Mesenteric fat pad (tissue), 1 donor: ENCODE measurements around the gene ERBB3. TPM values are rescaled to one million over a fixed set of nuclear protein-coding genes. Genes with fewer than 3 reads are reported as not detected.

Source experiments
- DNase-seq: peaks from one replicate; pipeline ENCODE4 v3.0.0-alpha.2; 2020; ENCODE audit warnings: low spot score
- total RNA-seq: library from RNA; stranded (reverse); fragmentation: NEBNext Ultra II Directional; extraction: Animal tissue kit (Norgen Biotek cat#: 25700); gene quantifications from one replicate; pipeline ENCODE4 v1.2.1, GENCODE V29; 2021
- donor health status: DM: yes; HTN: yes; CAD: no.

ERBB3 gene
- total RNA-seq, 1 donor from 2014 or later: 1.9 TPM

GRCh38 chr12:56078931-56079722 is 838 bp upstream of the ERBB3 start:
- peak; percentile 96 for DNase-seq

- no peak for DNase-seq
Observed at GRCh38 chr12:56080556-56081138, 682 bp downstream of the ERBB3 start.

DNA sequence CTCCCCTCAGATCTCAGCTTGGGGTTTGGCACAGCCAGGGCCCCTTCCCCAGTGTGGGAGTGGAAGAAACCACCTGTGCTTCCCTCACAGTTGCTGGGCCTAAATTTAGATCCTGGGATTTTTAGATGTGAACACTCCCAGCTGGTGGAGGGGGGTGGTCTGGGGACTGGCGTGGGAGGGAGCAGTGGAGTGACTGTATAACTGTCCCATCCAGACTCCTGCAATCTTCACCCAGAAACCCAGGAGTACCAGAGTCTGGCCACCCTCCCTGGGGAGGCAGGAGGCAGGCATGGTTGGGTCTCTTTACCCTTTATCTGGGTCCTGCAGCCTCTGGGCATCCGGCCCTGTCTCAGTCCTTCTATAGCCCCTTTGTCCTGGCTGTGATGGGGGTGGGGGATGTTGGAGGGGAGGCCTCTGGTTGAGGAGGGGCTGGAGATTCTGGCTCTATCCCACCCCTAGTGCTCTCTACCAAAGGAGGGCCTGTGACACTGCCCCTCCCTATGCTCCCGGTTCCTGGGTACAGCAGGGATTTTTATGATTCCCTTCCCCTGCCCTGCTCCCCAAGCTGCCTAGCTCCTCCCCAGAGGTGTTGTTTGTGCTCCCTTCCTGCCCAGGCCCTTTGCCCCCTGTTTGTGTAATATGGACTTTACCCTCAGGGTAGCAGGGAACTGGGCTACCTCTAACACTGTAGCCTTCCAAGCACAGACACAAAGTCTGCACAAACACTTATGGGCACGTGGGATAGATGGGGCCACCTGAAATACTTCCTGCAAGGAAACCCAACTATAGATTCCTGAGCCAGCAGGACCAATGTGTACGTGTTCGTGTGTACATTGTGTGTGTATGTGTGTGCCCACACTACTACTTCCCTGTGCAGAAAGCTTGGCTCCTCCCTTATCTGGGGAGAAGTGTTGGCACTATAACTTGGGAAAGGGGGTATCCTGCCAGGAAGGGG is 1.7 kb downstream of the ERBB3 start:
- no peak for DNase-seq

DNA sequence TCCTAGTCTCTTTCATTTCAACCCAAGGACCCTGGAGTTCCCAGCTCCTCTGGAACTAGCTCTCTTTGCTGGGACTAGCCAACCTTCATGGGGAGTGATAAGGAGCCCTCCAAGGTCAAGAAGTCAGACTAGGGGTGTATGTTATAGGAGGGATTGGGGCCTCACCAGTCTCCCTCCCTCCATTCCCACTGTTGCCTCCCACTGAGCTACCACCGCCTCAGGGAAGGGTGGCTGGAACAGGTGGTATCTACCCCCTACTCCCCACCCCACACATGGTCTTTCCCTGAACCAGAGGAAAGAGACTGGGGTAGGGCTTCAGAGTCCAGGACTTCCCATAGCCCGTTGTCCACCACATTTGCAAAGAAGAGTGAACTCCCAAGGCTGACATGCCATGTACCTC is 2.4 kb downstream of the ERBB3 start:
- no peak for DNase-seq

DNA sequence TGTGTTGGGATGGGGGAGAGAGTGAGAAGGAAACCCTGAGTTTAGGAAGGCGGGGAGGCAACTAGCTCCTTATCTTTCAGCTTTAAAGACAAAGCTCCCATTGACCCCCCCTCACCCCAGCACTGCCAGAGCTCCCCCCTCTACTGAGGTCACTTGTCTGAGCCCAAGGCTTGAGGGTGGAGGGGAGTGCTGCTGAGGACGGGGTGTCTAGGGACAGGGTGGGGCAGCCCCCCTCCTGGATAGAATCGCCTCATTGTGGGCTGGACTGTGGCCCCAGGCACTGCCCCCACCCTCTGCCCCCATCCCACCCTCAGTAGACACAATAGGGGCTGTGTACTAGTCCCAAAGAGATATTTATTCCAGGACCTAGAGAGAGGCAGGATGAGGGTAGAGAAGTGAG is 3.0 kb downstream of the ERBB3 start:
- DNase-seq: no peak

GRCh38 chr12:56084958-56085543 is 5.1 kb downstream of the ERBB3 start:
- no peak for DNase-seq

- DNase-seq: no peak
Observed at GRCh38 chr12:56086096-56086495, 6.1 kb downstream of the ERBB3 start.

DNA sequence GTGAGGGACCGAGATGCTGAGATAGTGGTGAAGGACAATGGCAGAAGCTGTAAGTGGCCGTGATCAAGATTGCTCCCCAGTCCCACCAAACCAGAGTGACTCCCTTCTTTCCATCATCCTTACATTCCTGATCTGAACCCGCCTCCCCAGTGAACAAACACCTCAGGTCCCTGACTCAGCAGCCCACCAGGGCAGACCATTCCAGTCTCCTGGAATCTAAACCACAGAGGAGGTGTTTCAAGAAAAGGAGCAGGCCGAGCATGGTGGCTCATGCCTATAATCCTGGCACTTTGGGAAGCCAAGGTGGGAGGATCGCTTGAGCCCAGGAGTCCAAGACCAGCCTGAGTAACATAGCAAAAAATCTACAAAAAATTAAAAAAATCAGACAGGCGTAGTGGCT is 6.6 kb downstream of the ERBB3 start:
- no peak for DNase-seq

DNA sequence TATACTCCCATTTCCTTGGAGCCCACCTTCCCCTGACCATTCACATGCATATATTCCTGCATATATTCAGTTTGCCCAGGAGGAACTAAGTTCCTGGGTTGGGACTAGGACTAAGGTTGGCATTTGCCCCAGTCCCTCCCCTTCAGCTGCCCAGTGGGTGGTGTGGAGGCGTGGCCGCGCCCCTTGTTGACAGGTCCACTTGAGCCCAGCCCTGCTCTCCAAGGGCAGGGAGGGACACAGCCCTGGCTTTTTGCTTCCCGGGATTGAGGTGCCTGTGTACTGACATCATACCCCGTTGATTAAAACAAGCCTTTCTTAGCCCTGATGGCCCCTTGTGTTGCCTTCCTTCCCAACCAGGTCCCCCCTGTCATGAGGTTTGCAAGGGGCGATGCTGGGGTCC is 7.3 kb downstream of the ERBB3 start:
- no peak for DNase-seq

GRCh38 chr12:56097738-56098137 is 17.8 kb downstream of the ERBB3 start:
- DNase-seq: no peak

DNA sequence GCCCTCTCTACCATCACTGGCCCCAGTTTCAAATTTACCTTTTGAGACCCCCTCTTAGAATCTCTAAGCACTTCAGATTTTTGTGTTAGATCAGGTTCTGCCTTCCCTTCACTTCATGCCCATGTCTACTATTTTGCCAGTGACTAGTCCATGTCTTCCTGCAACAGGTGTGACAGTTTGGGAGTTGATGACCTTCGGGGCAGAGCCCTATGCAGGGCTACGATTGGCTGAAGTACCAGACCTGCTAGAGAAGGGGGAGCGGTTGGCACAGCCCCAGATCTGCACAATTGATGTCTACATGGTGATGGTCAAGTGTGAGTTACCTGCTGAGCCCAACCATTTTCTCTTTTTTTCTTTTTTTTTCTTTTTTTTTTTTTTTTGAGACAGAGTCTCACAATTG is 18.6 kb downstream of the ERBB3 start:
- DNase-seq: no peak

DNA sequence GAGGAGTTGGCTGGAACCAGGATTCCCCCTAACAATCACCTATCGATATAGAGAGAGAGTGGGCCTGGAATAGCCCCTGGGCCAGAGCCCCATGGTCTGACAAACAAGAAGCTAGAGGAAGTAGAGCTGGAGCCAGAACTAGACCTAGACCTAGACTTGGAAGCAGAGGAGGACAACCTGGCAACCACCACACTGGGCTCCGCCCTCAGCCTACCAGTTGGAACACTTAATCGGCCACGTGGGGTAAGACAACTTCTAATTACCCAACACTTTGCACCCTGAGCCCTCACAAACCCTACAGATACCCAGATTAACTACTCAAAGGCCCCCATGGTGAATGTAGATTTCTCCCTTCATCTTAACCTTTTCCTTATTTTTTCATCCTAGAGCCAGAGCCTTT is 19.8 kb downstream of the ERBB3 start:
- no peak for DNase-seq

DNA sequence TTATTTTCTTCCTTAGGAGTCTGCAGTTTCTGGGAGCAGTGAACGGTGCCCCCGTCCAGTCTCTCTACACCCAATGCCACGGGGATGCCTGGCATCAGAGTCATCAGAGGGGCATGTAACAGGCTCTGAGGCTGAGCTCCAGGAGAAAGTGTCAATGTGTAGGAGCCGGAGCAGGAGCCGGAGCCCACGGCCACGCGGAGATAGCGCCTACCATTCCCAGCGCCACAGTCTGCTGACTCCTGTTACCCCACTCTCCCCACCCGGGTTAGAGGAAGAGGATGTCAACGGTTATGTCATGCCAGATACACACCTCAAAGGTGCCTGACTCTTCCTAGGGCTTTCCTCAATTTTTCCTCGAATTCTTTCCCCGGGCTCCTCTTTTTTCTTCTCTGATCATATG is 21.1 kb downstream of the ERBB3 start:
- DNase-seq: no peak

DNA sequence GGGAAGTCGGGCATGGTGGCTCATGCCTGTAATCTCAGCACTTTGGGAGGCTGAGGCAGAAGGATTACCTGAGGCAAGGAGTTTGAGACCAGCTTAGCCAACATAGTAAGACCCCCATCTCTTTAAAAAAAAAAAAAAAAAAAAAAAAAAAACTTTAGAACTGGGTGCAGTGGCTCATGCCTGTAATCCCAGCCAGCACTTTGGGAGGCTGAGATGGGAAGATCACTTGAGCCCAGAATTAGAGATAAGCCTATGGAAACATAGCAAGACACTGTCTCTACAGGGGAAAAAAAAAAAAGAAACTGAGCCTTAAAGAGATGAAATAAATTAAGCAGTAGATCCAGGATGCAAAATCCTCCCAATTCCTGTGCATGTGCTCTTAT is 22.7 kb downstream of the ERBB3 start:
- DNase-seq: no peak

DNA sequence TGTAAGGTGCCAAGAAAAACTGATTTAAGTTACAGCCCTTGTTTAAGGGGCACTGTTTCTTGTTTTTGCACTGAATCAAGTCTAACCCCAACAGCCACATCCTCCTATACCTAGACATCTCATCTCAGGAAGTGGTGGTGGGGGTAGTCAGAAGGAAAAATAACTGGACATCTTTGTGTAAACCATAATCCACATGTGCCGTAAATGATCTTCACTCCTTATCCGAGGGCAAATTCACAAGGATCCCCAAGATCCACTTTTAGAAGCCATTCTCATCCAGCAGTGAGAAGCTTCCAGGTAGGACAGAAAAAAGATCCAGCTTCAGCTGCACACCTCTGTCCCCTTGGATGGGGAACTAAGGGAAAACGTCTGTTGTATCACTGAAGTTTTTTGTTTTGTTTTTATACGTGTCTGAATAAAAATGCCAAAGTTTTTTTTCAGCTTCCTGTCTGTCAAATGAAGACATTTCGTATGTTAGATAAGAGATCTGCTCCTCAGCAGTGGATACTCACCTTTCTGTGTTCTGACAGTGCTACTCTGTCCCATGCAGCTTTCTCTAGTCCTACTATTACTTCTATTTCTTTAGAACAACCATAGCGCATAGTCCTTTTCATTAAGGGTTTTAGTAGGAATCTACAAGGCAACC is 23.2 kb downstream of the ERBB3 start:
- DNase-seq: no peak

- DNase-seq: no peak
Observed at GRCh38 chr12:56103823-56104108, 23.8 kb downstream of the ERBB3 start.

DNA sequence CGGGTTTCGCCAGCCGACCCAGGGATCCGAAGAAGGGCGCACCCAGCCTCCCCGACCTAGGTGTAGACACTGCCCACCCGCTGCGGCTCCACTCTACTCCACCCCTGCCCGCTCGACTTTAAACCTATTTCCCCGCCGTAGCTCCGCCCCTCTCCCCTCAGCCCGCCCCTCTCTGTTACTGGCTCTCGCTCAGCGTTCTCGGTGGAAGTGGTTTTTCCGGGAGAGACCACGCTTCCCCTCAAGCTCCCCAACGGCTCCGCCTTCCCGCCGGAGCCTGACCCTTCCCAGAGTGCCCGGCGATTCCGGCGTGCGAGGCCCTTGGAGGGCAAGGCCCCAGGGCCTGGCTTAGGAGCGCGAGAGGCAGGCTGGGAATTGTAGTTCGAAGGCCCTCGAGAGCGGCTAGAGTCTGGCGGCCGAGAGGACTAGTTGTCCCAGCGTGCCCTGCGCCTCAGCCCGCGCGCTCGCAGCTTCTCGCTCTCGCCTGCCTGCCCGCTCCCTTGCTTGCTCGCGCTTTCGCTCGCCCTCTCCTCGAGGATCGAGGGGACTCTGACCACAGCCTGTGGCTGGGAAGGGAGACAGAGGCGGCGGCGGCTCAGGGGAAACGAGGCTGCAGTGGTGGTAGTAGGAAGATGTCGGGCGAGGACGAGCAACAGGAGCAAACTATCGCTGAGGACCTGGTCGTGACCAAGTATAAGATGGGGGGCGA is 24.3 kb downstream of the ERBB3 start, which contains the start of gene PA2G4:
Gene PA2G4, plus strand, starts transcription at position 451 of the 706 bp plus-strand sequence. Its CDS starts 179 bp downstream, at position 630.
- DNase-seq: peak; percentile 99

DNA sequence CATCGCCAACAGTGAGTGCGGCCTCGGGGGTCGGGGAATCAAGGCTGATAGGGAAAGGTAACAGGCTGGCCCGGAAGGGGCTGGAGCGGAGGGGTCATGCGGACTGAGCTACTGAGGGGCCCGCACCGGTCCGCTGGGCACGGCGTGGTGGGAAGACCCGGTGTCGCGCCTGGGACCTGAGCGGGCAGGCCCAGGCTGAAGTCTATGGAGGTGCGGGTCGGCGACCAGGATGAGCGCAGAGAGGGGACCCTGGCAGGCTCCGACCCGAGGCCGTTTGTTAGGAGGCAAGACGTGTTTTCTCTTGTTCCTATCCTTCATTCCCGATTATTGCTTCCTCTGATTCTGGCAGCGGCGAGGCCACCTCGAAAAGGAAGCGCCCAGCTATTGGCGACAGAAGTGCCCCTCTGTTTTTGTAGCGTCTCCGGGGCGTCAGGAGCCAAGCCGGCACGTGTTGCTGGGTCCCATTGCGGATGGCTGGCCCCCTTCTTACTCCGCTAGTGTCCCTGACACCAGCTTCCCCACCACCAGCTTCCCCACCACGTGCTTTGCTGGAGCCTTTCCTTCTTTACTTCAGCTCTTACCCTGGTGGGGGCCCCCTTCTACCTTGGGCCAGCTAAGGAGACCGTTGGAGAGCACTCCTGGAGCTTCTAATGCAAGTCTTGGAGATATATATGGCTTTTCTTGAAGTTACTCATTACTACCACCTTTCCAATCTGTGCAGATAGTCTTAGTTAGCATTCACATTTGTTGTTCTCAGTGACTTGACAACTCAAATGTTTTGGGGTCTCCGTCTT is 25.0 kb downstream of the ERBB3 start:
- DNase-seq: no peak

DNA sequence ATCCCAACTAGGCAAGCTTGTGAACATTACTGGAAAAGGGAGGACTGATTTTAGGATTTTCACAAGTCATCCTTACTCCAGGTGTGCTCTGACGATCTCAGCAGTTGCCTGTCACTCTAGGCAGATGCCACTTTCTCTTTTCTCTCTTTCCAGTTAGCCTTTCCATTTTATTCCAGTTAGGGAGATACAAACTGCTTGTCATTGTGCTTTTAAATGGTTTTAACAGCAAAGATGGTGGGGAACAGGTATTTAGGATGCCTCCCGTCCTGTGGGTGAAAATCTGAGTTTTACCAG is 25.6 kb downstream of the ERBB3 start:
- DNase-seq: no peak

GRCh38 chr12:56107242-56107641 is 27.3 kb downstream of the ERBB3 start:
- no peak for DNase-seq
